Measurements from ENCODE around the gene TMEM233.

- TF ChIP-seq CTCF (IDR thresholded peaks at IDR 0.05) (peak; percentile 56 to 88 (median 68)), POLR2A (IDR thresholded peaks at IDR 0.05) (no peak)
Measured at GRCh38 chr12:119659289-119659897, 65.8 kb downstream of the TMEM233 start.

All from upper lobe of left lung (tissue), 4 donors.